Kidney (tissue), 14 donors: Measurements from ENCODE around the gene HIVEP3. TPM values are rescaled to one million over a fixed set of nuclear protein-coding genes. Genes with fewer than 3 reads are reported as not detected.

Experiments used
- DNase-seq, 5 donors: peaks; one replicate each; pipeline ENCODE4 v3.0.0-alpha.2; 2013 to 2020
- FAIRE-seq: peaks from 2 replicates; lab custom pipeline; 2012; peaks lifted over from hg19 to GRCh38; lab: Jason Lieb, UNC
- H3K27ac ChIP-seq, 2 donors: one replicate each; pipeline ENCODE4 v1.7.0; 2013; ENCODE audit warnings: low read depth in 2 of 2, low read length in 2 of 2, inconsistent platforms in 1 of 2
- H3K27me3 ChIP-seq: one replicate; pipeline ENCODE4 v1.7.1; 2013; ENCODE audit warnings: low read length, inconsistent platforms; ENCODE audit not compliant: control insufficient read depth, insufficient read depth
- H3K36me3 ChIP-seq, 3 donors: one replicate each; pipeline versions ENCODE4 v1.7.0 to v1.7.1; 2013; ENCODE audit warnings: low read length in 3 of 3, control low read depth in 1 of 3, inconsistent platforms in 1 of 3; ENCODE audit not compliant: insufficient read depth in 3 of 3, control insufficient read depth in 2 of 3
- H3K4me1 ChIP-seq, 3 donors: one replicate each; pipeline versions ENCODE4 v1.7.0 to v1.7.1; 2013; ENCODE audit warnings: low read length in 3 of 3, inconsistent platforms in 1 of 3, low read depth in 1 of 3; ENCODE audit not compliant: control insufficient read depth in 2 of 3, insufficient read depth in 2 of 3
- H3K4me3 ChIP-seq, 3 donors: one replicate each; pipeline versions ENCODE4 v1.7.0 to v1.8.1; 2013; ENCODE audit warnings: low read length in 3 of 3, control low read depth in 1 of 3, inconsistent platforms in 1 of 3
- H3K9ac ChIP-seq, 3 donors: one replicate each; pipeline versions ENCODE4 v1.7.0 to v1.7.1; 2013; ENCODE audit warnings: low read length in 3 of 3, control low read depth in 1 of 3, inconsistent platforms in 1 of 3
- H3K9me3 ChIP-seq, 3 donors: one replicate each; pipeline versions ENCODE4 v1.7.0 to v1.7.1; 2013; ENCODE audit warnings: low read length in 3 of 3, control low read depth in 1 of 3, inconsistent platforms in 1 of 3; ENCODE audit not compliant: control insufficient read depth in 2 of 3, insufficient read depth in 1 of 3
- intact Hi-C: fragments of 100-400 bp; cut with DNase I; formaldehyde crosslinking; loops from one replicate; pipeline ENCODE4 v1.11.1; 2022
- polyA plus RNA-seq: library from polyadenylated mRNA; stranded (reverse); fragments of 350-450 nt; fragmentation: Illumina TruSeq; extraction: RNeasy Lipid Tissue Mini Kit (QIAGEN cat#74804); gene quantifications from one replicate; pipeline ENCODE4 v1.2.3, GENCODE V29; 2014; ENCODE audit warnings: low read depth, low replicate concordance; ENCODE audit not compliant: insufficient read depth
- total RNA-seq: library from RNA; stranded (reverse); fragmentation: NEBNext Ultra II Directional; extraction: Animal tissue kit (Norgen Biotek cat#: 25700); gene quantifications from one replicate; pipeline ENCODE4 v1.2.1, GENCODE V29; 2021
- TF ChIP-seq, protein P1 (sequence below): IDR thresholded peaks from 3 replicates; pipeline ENCODE4 v1.5.1; 2012; ENCODE audit warnings: mild to moderate bottlenecking, moderate library complexity, borderline replicate concordance; ENCODE audit not compliant: insufficient read depth; ENCODE audit errors: extremely low read depth
- donor health status: control.
- donor health status: control.
- donor health status: control.
- donor health status: control.
- donor health status: control.
- donor health status: DM: yes; HTN: yes; CAD: no.
- donor health status: Normal renal cell carcinoma (clear cell type).

The HIVEP3 gene
- total and polyA plus RNA-seq, 2 donors from 2014 or later, result 3.5 to 11.0 TPM

DNA sequence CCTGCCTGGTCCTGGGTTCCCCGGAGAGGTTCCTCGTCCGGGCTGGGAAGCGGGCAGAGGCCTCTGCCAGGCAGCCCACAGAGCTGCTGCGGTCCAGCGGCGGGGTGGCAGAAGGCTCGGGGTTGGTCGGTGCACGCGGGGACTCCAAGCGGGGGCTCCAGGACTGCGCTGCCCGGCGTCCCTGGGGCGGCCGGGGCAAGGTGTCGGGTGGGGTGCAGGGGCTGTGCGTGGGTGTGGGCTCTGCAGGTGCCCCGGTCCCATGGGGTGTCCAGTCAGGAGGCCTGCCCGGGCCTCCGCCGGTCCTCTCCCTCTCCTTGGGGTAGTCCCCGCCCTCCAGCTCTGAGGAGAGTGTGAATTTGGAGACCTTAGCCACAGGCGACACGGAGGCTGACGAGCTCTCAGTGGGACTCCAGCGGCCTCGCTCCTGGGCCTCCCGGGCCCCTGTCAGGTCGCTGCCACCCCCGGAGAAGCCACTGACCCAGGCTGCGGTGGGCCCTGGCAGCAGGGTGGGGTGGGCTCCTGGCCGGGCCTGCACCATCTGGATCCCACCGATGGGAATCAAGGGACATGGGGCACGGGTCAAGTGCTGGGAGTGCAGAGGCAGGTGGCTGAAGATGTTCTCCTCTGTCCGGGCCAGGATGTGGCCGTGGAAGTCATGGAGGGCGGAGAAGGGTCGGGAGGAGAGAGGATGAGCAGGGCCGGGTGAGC is 408.0 kb downstream of the HIVEP3 start:
- Histone ChIP-seq H3K9ac (no peak overlapping the region), H3K9me3 (no peaks in the 10 kb centered on the region), H3K27me3 (no peaks in the 10 kb centered on the region), H3K4me1 (peaks cover 0 to 11% (median 3%) of the 10 kb centered on the region in 3 donors), H3K36me3 (no peaks in the 10 kb centered on the region), H3K4me3 (no peak overlapping the region), H3K27ac (no peak overlapping the region)
- FAIRE-seq (no peak), DNase-seq (no peak)
- intact Hi-C loops, result no loop called here
- TF ChIP-seq, protein P1, sequence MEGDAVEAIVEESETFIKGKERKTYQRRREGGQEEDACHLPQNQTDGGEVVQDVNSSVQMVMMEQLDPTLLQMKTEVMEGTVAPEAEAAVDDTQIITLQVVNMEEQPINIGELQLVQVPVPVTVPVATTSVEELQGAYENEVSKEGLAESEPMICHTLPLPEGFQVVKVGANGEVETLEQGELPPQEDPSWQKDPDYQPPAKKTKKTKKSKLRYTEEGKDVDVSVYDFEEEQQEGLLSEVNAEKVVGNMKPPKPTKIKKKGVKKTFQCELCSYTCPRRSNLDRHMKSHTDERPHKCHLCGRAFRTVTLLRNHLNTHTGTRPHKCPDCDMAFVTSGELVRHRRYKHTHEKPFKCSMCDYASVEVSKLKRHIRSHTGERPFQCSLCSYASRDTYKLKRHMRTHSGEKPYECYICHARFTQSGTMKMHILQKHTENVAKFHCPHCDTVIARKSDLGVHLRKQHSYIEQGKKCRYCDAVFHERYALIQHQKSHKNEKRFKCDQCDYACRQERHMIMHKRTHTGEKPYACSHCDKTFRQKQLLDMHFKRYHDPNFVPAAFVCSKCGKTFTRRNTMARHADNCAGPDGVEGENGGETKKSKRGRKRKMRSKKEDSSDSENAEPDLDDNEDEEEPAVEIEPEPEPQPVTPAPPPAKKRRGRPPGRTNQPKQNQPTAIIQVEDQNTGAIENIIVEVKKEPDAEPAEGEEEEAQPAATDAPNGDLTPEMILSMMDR, result no peak

DNA sequence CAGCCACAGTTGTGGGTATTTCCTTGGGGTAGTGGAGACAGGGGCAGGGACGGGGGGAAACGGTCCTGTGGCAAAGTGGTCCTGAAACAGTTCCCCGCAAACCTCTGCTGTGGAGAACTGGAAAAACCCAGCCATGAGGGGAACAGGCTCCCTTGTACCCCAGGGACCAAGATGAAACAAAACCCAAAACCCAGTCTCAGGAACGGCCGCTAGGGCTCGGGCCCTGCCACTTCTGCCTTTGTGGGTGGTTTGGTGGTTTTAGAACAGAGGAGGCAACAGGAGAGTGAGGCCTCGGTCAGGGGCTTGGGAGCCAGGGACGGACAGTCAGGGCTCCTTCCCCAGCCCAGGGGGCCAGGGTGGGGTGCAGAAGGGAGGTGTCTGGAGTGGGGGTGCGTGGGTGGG is 409.5 kb downstream of the HIVEP3 start:
- no peak for FAIRE-seq
- H3K4me3 ChIP-seq, result no peak overlapping the region
- TF ChIP-seq, protein P1, result no peak
- H3K4me1 ChIP-seq, result no peaks in the 10 kb centered on the region
- intact Hi-C loops, result no loop called here
- H3K27ac ChIP-seq, result no peak overlapping the region
- H3K9me3 ChIP-seq, result no peaks in the 10 kb centered on the region
- no peaks in the 10 kb centered on the region for H3K27me3 ChIP-seq
- no peak overlapping the region for H3K9ac ChIP-seq
- H3K36me3 ChIP-seq, result no peaks in the 10 kb centered on the region
- no peak for DNase-seq

DNA sequence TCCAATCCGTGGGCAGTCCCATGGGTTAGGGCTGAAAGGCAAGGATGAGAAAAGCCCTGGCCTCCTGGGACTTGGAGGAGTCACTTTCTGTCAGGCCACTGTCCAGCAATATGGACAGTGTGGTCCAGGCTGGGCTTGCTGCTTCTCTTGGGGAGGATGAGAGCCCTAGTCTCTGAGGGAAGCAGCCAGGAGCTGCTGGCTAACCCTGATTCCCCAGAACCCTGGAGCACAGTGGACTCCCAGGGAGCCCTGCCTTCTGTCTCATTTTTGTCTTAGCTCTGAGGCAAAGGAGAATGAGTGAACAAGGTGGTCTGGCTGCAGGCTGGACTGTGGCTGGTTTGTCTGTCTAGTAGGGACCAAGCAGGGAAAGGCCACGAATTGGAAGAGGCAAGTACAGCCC is 410.4 kb downstream of the HIVEP3 start:
- Histone ChIP-seq H3K9me3 (no peaks in the 10 kb centered on the region), H3K4me1 (no peaks in the 10 kb centered on the region), H3K27me3 (no peaks in the 10 kb centered on the region), H3K27ac (no peak overlapping the region), H3K36me3 (no peaks in the 10 kb centered on the region), H3K9ac (no peak overlapping the region), H3K4me3 (no peak overlapping the region)
- intact Hi-C loops, result no loop called here
- FAIRE-seq, result no peak
- DNase-seq, result no peak
- TF ChIP-seq, protein P1, result no peak
